CD4-positive, alpha-beta T cell treated with Interleukin-6 for 4 hours (primary cell): ENCODE results near the gene COG8.
A peak's percentile ranks its signal among the peaks of the same experiment; 100 is the strongest.
"Not testable (repeated sequence)": the region's sequence is repeated elsewhere in the genome, so short reads cannot be mapped to it uniquely, and the experiment has no call there.

Source experiments
- DNase-seq: peaks from one replicate; pipeline ENCODE4 v3.0.0-alpha.2; 2020; ENCODE audit warnings: mixed read lengths

The COG8 gene

GRCh38 chr16:69318177-69318910 lies 21.0 kb downstream of the COG8 start:
- DNase-seq: no peak

- DNase-seq: no peak
Observed at GRCh38 chr16:69316595-69317034, 22.7 kb downstream of the COG8 start.

- no peak for DNase-seq
Observed at GRCh38 chr16:69315486-69316311, 23.7 kb downstream of the COG8 start.

GRCh38 chr16:69314534-69314933 lies 24.8 kb downstream of the COG8 start:
- no peak for DNase-seq

GRCh38 chr16:69313469-69313868 lies 25.9 kb downstream of the COG8 start:
- no peak for DNase-seq

- DNase-seq: peak; percentile 43
Observed at GRCh38 chr16:69311533-69312387, 27.6 kb downstream of the COG8 start.

GRCh38 chr16:69310653-69311532 lies 28.5 kb downstream of the COG8 start, which contains the start of gene VPS4A:
Gene VPS4A (plus strand): TSS chr16:69311350. CDS start chr16:69311512, 162 bp downstream.
- peak; percentile 98 for DNase-seq

- DNase-seq: no peak
Observed at GRCh38 chr16:69309316-69309715, 30.0 kb downstream of the COG8 start.

GRCh38 chr16:69307856-69308255 lies 31.5 kb downstream of the COG8 start:
- no peak for DNase-seq

- no peak for DNase-seq
Observed at GRCh38 chr16:69307091-69307490, 32.3 kb downstream of the COG8 start.

- no peak for DNase-seq
Observed at GRCh38 chr16:69306031-69306430, 33.3 kb downstream of the COG8 start.

- no peak for DNase-seq
Observed at GRCh38 chr16:69302301-69302700, 37.1 kb downstream of the COG8 start.

GRCh38 chr16:69301861-69302260 lies 37.5 kb downstream of the COG8 start:
- DNase-seq: no peak

- no peak for DNase-seq
Observed at GRCh38 chr16:69301187-69301586, 38.2 kb downstream of the COG8 start.

- no peak for DNase-seq
Observed at GRCh38 chr16:69298261-69298660, 41.1 kb downstream of the COG8 start.

GRCh38 chr16:69296771-69297170 lies 42.6 kb downstream of the COG8 start:
- not testable (repeated sequence) for DNase-seq

GRCh38 chr16:69294051-69294450 lies 45.3 kb downstream of the COG8 start:
- DNase-seq: no peak

- no peak for DNase-seq
Observed at GRCh38 chr16:69293401-69293800, 46.0 kb downstream of the COG8 start.

GRCh38 chr16:69291657-69292056 lies 47.7 kb downstream of the COG8 start:
- not testable (repeated sequence) for DNase-seq

GRCh38 chr16:69286941-69287713 lies 52.2 kb downstream of the COG8 start:
- DNase-seq: peak; percentile 53

- no peak for DNase-seq
Observed at GRCh38 chr16:69285240-69285639, 54.1 kb downstream of the COG8 start.
